ENCODE measurements around the gene TMEM231. TPM values are rescaled to one million over a fixed set of nuclear protein-coding genes. Genes with fewer than 3 reads are reported as not detected.
A peak's percentile ranks its signal among the peaks of the same experiment; 100 is the strongest.

TMEM231 gene
- total RNA-seq, 4 donors from 2014 or later: 1.5 to 12.5 (median 5.3) TPM

DNA sequence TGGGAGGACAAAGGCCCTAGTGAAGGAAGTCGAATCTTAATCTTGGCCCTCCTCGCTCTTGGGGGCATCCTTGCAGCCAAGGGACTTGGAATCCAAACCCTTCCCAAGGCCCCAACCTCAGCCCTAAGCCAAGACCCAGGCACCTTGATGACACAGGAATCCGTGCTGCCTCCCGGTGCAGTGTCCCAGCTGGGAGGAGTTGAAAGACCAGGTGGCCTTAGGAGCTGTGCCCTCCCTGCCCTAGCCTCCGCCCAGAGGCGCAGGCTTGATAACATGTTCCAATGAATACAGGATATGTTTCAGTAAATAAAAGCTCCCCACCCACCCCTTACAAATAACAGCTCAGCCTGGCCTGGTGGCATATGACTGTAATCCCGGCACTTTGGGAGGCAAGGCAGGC is 20.2 kb downstream of the TMEM231 start, which contains the start of gene CHST5:
CHST5 (minus strand) TSS at position 208 of the 400 bp plus-strand sequence. CDS start 5,724 bp downstream, outside the sequence.
- intact Hi-C loops (cut with DNase I; ENCODE audit: low total_unique reads): no loop called here
- TF ChIP-seq POLR2AphosphoS5 (IDR thresholded peaks at IDR 0.05): peak; percentile 47 to 88 (median 73)
- peak; percentile 75 for TF ChIP-seq POLR2A (IDR thresholded peaks at IDR 0.05)
- no peak for TF ChIP-seq EP300 (IDR thresholded peaks at IDR 0.05; ENCODE audit: low read depth)
- in situ Hi-C loops (cut with MboI; ENCODE audit: low pct_ligation_motif_present in 1 of 4, low pct_unique_long_range_greater_than_20kb in 1 of 4, low sequenced_read_pairs in 3 of 4): no loop called here
- Histone ChIP-seq H3K4me3 (peak within 1 kb of the TSS in 3 of 4 donors; percentile 21 to 45 (median 36)), H3K4me1 (peaks cover 0 to 47% (median 23%) of the 10 kb centered on the region in 4 donors), H3K36me3 (no peaks in the 10 kb centered on the region), H3K27ac (peak within 1 kb of the TSS; percentile 67 to 83 (median 79)), H3K27me3 (no peaks in the 10 kb centered on the region), H3K9me3 (no peaks in the 10 kb centered on the region)
- 59 to 60% methylated on average over 1 to 7 of the region's 7 CpGs for WGBS, 2 donors (ENCODE audit: low coverage in 1 of 2)
- peak; percentile 82 for DNase-seq

- in situ Hi-C loops (cut with MboI; ENCODE audit: low pct_ligation_motif_present in 1 of 4, low pct_unique_long_range_greater_than_20kb in 1 of 4, low sequenced_read_pairs in 3 of 4): no loop called here
- DNase-seq: no peak
- WGBS, 2 donors (ENCODE audit: low coverage in 1 of 2): 87% methylated on average over 34 of the region's 34 CpGs; no CpG with 5 or more reads in 1 of the 2 donors
- Histone ChIP-seq H3K4me3 (peak overlapping the region in 3 of 4 donors; percentile 21 to 45 (median 36)), H3K27ac (peak overlapping the region; percentile 57 to 83 (median 79)), H3K4me1 (peaks cover 0 to 43% (median 18%) of the 10 kb centered on the region in 4 donors), H3K9me3 (no peaks in the 10 kb centered on the region), H3K36me3 (no peaks in the 10 kb centered on the region), H3K27me3 (no peaks in the 10 kb centered on the region)
- intact Hi-C loops (cut with DNase I; ENCODE audit: low total_unique reads): no loop called here
- TF ChIP-seq POLR2AphosphoS5 (IDR thresholded peaks at IDR 0.05): no peak
- no peak for TF ChIP-seq EP300 (IDR thresholded peaks at IDR 0.05; ENCODE audit: low read depth)
- TF ChIP-seq CTCF (IDR thresholded peaks at IDR 0.05): no peak
- no peak for TF ChIP-seq POLR2A (IDR thresholded peaks at IDR 0.05)
Observed at GRCh38 chr16:75535211-75535843, 20.7 kb downstream of the TMEM231 start.

DNA sequence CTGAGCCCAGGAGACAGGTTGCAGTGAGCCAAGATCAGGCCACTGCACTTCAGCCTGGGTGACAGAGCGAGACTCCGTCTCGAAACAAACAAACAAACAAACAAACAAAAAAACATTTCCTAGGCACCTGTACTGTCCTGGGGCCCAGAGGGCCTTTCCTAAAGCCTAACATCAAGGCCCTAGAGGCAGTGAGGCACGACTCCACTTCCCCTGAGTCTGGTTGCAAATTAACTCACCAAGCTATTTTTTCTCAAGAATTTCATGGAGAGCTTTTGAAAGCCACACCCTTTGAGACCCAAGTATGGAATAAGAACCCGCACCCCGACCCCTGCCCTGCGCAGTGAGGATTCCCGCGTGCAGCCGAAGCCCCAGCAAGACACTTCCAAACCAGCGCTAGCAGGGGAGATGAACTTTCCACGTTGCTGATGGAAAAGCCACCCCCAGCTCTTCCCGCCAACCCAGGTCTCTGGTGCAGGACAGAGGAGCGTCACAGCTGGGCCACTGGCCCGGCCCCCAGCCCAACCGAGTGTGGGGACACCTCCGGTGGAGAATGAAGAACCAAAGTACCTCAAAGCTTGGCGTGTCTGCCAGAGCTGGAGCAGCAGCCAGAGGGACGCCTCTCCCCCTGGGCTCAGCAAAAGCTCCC is 21.4 kb downstream of the TMEM231 start:
- Histone ChIP-seq H3K4me3 (peak overlapping the region in 3 of 4 donors; percentile 21 to 45 (median 36)), H3K27me3 (no peaks in the 10 kb centered on the region), H3K4me1 (peaks cover 0 to 37% (median 16%) of the 10 kb centered on the region in 4 donors), H3K27ac (peak overlapping the region in 3 of 4 donors; percentile 77 to 83 (median 81)), H3K36me3 (no peaks in the 10 kb centered on the region), H3K9me3 (no peaks in the 10 kb centered on the region)
- WGBS, 2 donors (ENCODE audit: low coverage in 1 of 2): 79 to 86% methylated on average over 4 to 19 of the region's 19 CpGs
- intact Hi-C loops (cut with DNase I; ENCODE audit: low total_unique reads): no loop called here
- DNase-seq: no peak
- no peak for TF ChIP-seq CTCF (IDR thresholded peaks at IDR 0.05)
- no peak for TF ChIP-seq POLR2AphosphoS5 (IDR thresholded peaks at IDR 0.05)
- TF ChIP-seq EP300 (IDR thresholded peaks at IDR 0.05; ENCODE audit: low read depth): no peak
- no peak for TF ChIP-seq POLR2A (IDR thresholded peaks at IDR 0.05)
- in situ Hi-C loops (cut with MboI; ENCODE audit: low pct_ligation_motif_present in 1 of 4, low pct_unique_long_range_greater_than_20kb in 1 of 4, low sequenced_read_pairs in 3 of 4): no loop called here

DNA sequence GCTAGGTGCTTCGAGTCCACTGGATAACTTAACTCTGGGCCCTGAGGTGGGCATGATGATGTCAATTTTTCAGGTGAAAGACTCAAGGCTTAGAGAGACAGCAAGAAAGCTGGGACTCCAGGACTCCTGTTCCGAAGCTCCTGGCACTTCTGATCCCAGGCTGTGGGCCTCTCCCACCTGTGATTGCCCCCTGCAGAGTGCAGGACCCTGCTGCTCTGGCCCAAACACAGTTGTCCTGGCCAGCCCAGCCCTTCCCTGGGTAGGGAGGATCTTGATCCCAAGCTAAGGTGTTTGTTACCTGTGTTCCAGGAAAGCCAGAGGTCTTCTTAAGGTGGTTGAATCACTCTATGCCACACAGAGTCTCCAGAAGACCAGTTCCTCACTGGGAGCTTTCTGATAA is 23.3 kb downstream of the TMEM231 start:
- no peak for DNase-seq
- peaks cover 0 to 32% (median 21%) of the 10 kb centered on the region in 4 donors for H3K4me1 ChIP-seq
- H3K4me3 ChIP-seq: no peak overlapping the region
- H3K27me3 ChIP-seq: no peaks in the 10 kb centered on the region
- in situ Hi-C loops (cut with MboI; ENCODE audit: low pct_ligation_motif_present in 1 of 4, low pct_unique_long_range_greater_than_20kb in 1 of 4, low sequenced_read_pairs in 3 of 4): no loop called here
- 69% methylated on average over 2 of the region's 2 CpGs; no CpG with 5 or more reads in 1 of the 2 donors for WGBS, 2 donors (ENCODE audit: low coverage in 1 of 2)
- TF ChIP-seq EP300 (IDR thresholded peaks at IDR 0.05; ENCODE audit: low read depth) (no peak), POLR2A (IDR thresholded peaks at IDR 0.05) (no peak), CTCF (IDR thresholded peaks at IDR 0.05) (no peak)
- H3K27ac ChIP-seq: no peak overlapping the region
- H3K36me3 ChIP-seq: no peaks in the 10 kb centered on the region
- no peaks in the 10 kb centered on the region for H3K9me3 ChIP-seq
- intact Hi-C loops (cut with DNase I; ENCODE audit: low total_unique reads): no loop called here

Measured in transverse colon (tissue), 4 donors.